H1 (cell line): ENCODE measurements around the gene NBEA. TPM values are rescaled to one million over a fixed set of nuclear protein-coding genes. Genes with fewer than 3 reads are reported as not detected.

Source experiments
- CTCF ChIA-PET: fragments of 300-600 bp; sonication (Branson Sonifier 250); formaldehyde crosslinking; loops from one replicate; lab custom pipeline; 2021; ENCODE audit not compliant: partially characterized antibody; lab: Charles Lee
- POLR2A ChIA-PET: fragments of 300-600 bp; sonication (Branson Sonifier 250); formaldehyde crosslinking; loops from one replicate; lab custom pipeline; 2021; ENCODE audit warnings: inconsistent platforms; ENCODE audit not compliant: partially characterized antibody; lab: Charles Lee
- DNase-seq, 2 experiments: peaks; one replicate each; pipeline versions ENCODE4 v3.0.0 to v3.0.0-alpha.2; 2010 to 2022; ENCODE audit warnings: low spot score in 2 of 2, low read depth in 1 of 2, mixed read lengths in 1 of 2
- FAIRE-seq: peaks from 2 replicates; lab custom pipeline; 2011; peaks lifted over from hg19 to GRCh38; lab: Jason Lieb, UNC
- H2AFZ ChIP-seq: 2 replicates; pipeline ENCODE4 v1.8.1; 2012; ENCODE audit warnings: low read length, inconsistent platforms
- H2AK5ac ChIP-seq: 2 replicates; pipeline ENCODE4 v1.6.1; 2013; ENCODE audit warnings: low read depth, low read length
- H2BK120ac ChIP-seq: replicated peaks from 2 replicates; pipeline ENCODE3; 2013; ENCODE audit warnings: low read depth, low read length, inconsistent platforms
- H2BK12ac ChIP-seq: 2 replicates; pipeline ENCODE4 v1.6.1; 2013; ENCODE audit warnings: low read depth, low read length
- H2BK15ac ChIP-seq: 2 replicates; pipeline ENCODE4 v1.6.1; 2013; ENCODE audit warnings: low read length
- H2BK20ac ChIP-seq: 2 replicates; pipeline ENCODE4 v1.6.1; 2013; ENCODE audit warnings: low read length
- H2BK5ac ChIP-seq: 2 replicates; pipeline ENCODE4 v1.6.1; 2013; ENCODE audit warnings: low read depth, low read length
- H3K14ac ChIP-seq: 2 replicates; pipeline ENCODE4 v1.6.1; 2013; ENCODE audit warnings: inconsistent platforms; ENCODE audit not compliant: insufficient read length
- H3K18ac ChIP-seq: 2 replicates; pipeline ENCODE4 v1.6.1; 2013; ENCODE audit warnings: low read length; ENCODE audit errors: extremely low read depth
- H3K23ac ChIP-seq: 2 replicates; pipeline ENCODE4 v1.6.1; 2013; ENCODE audit warnings: inconsistent platforms; ENCODE audit not compliant: insufficient read length
- H3K23me2 ChIP-seq: 2 replicates; pipeline ENCODE4 v1.6.1; 2013; ENCODE audit warnings: low read depth, low read length
- H3K27ac ChIP-seq: 2 replicates; pipeline ENCODE4 v1.6.1; 2011; ENCODE audit warnings: low read depth, low read length, inconsistent platforms
- H3K27me3 ChIP-seq, 4 experiments: replicated peaks in 1 of 4; 1 replicate in 1 of 4; 2 replicates in 3 of 4; pipeline versions ENCODE4 v1.6.1 to v1.8.1; 2011 to 2013; ENCODE audit warnings: low read length in 3 of 4, mild to moderate bottlenecking in 3 of 4, inconsistent platforms in 2 of 4, mixed read lengths in 2 of 4, moderate library complexity in 1 of 4; ENCODE audit not compliant: control insufficient read depth in 3 of 4, insufficient read depth in 3 of 4; ENCODE audit errors: extremely low read depth in 1 of 4
- H3K36me3 ChIP-seq, 4 experiments: 2 replicates each; pipeline versions ENCODE4 v1.6.1 to v1.8.1; 2011 to 2013; ENCODE audit warnings: mild to moderate bottlenecking in 4 of 4, low read length in 3 of 4, moderate library complexity in 2 of 4, control low read depth in 1 of 4, inconsistent platforms in 1 of 4; ENCODE audit not compliant: insufficient read depth in 4 of 4, control insufficient read depth in 2 of 4
- H3K4ac ChIP-seq: replicated peaks from 2 replicates; pipeline ENCODE3; 2013; ENCODE audit warnings: low read length, low read depth, mixed read lengths, inconsistent platforms; ENCODE audit not compliant: insufficient read length
- H3K4me1 ChIP-seq, 4 experiments: replicated peaks in 1 of 4; 1 replicate in 1 of 4; 2 replicates in 3 of 4; pipeline versions ENCODE4 v1.6.1 to v1.8.1; 2011 to 2013; ENCODE audit warnings: low read length in 3 of 4, inconsistent platforms in 2 of 4, mixed read lengths in 1 of 4; ENCODE audit not compliant: insufficient read depth in 4 of 4, control insufficient read depth in 3 of 4
- H3K4me2 ChIP-seq, 2 experiments: 2 replicates each; pipeline versions ENCODE4 v1.6.1 to v1.8.1; 2011 to 2013; ENCODE audit warnings: low read depth in 2 of 2, low read length in 2 of 2, control low read depth in 1 of 2, inconsistent platforms in 1 of 2, mild to moderate bottlenecking in 1 of 2; ENCODE audit not compliant: insufficient read depth in 1 of 2
- H3K4me3 ChIP-seq, 4 experiments: fragments of 200-600, 300-600 bp in 1 of 4; sonication (generic), shearing (Covaris generic), sonication (Bioruptor Twin) in 1 of 4; 2 replicates each; pipeline versions ENCODE4 v1.5.1 to v1.8.1; 2011 to 2016; ENCODE audit warnings: low read length in 4 of 4, low read depth in 3 of 4, control low read depth in 2 of 4, inconsistent platforms in 2 of 4, mild to moderate bottlenecking in 2 of 4, mixed read lengths in 1 of 4, moderate library complexity in 1 of 4; ENCODE audit not compliant: insufficient read depth in 2 of 4; ENCODE audit errors: extremely low read depth in 1 of 4
- H3K56ac ChIP-seq: replicated peaks from 2 replicates; pipeline ENCODE3; 2013; ENCODE audit warnings: low read depth, mild to moderate bottlenecking, mixed read lengths, low read length, inconsistent platforms; ENCODE audit not compliant: insufficient read length
- H3K79me1 ChIP-seq: 2 replicates; pipeline ENCODE4 v1.6.1; 2013; ENCODE audit warnings: low read depth, low read length, control low read depth
- H3K79me2 ChIP-seq, 2 experiments: 2 replicates each; pipeline versions ENCODE4 v1.6.1 to v1.8.1; 2012 to 2013; ENCODE audit warnings: low read length in 2 of 2, mild to moderate bottlenecking in 2 of 2, inconsistent platforms in 1 of 2; ENCODE audit not compliant: insufficient read depth in 2 of 2, control insufficient read depth in 1 of 2
- H3K9ac ChIP-seq, 4 experiments: replicated peaks in 1 of 4; 1 replicate in 1 of 4; 2 replicates in 3 of 4; pipeline versions ENCODE4 v1.6.1 to v1.8.1; 2011 to 2013; ENCODE audit warnings: low read depth in 3 of 4, low read length in 3 of 4, control low read depth in 2 of 4, mild to moderate bottlenecking in 2 of 4, moderate library complexity in 2 of 4, inconsistent platforms in 1 of 4; ENCODE audit errors: extremely low read depth in 1 of 4
- H3K9me3 ChIP-seq, 2 experiments: 2 replicates each; pipeline versions ENCODE4 v1.6.1 to v1.8.1; 2012 to 2013; ENCODE audit warnings: mild to moderate bottlenecking in 2 of 2, moderate library complexity in 2 of 2, control low read depth in 1 of 2, inconsistent platforms in 1 of 2, low read depth in 1 of 2, low read length in 1 of 2, mixed read lengths in 1 of 2; ENCODE audit not compliant: insufficient read depth in 2 of 2
- H4K20me1 ChIP-seq, 2 experiments: replicated peaks in 1 of 2; 2 replicates each; pipeline versions ENCODE3 to v1.8.1; 2011 to 2013; ENCODE audit warnings: inconsistent platforms in 2 of 2, low read length in 2 of 2, mild to moderate bottlenecking in 1 of 2; ENCODE audit not compliant: insufficient read depth in 2 of 2, control insufficient read depth in 1 of 2
- H4K5ac ChIP-seq: 2 replicates; pipeline ENCODE4 v1.6.1; 2013; ENCODE audit warnings: low read length, low read depth, mixed read lengths, inconsistent platforms; ENCODE audit not compliant: insufficient read length
- H4K8ac ChIP-seq: 2 replicates; pipeline ENCODE4 v1.8.0; 2013; ENCODE audit warnings: mild to moderate bottlenecking, moderate library complexity, low read length, inconsistent platforms; ENCODE audit not compliant: insufficient read depth; ENCODE audit errors: extremely low read depth
- H4K91ac ChIP-seq: replicated peaks from 2 replicates; pipeline ENCODE3; 2013; ENCODE audit warnings: low read length, mixed read lengths, inconsistent platforms; ENCODE audit not compliant: insufficient read length
- RAD21 ChIP-seq, 2 experiments: IDR thresholded peaks in 1 of 2; conservative IDR thresholded peaks in 1 of 2; 2 replicates each; pipeline ENCODE4 v1.6.1; 2011; ENCODE audit warnings: low read depth in 2 of 2, low read length in 2 of 2, improper control_type of control experiment in 1 of 2, inconsistent platforms in 1 of 2, mild to moderate bottlenecking in 1 of 2, moderate library complexity in 1 of 2
- WGBS, 2 experiments: shearing (Covaris generic) in 1 of 2; methylation state at CpG; one replicate each; pipeline versions ENCODE4 v1.1.6 to v1.1.7; 2013 to 2015; ENCODE audit warnings: low lambda C conversion rate in 2 of 2, mixed read lengths in 2 of 2, inconsistent platforms in 1 of 2, low coverage in 1 of 2, missing lambda C conversion rate in 1 of 2; ENCODE audit not compliant: insufficient replicate concordance in 2 of 2, insufficient coverage in 1 of 2, insufficient read length in 1 of 2; ENCODE audit errors: extremely low coverage in 1 of 2, missing lambda C conversion rate in 1 of 2; 5-methylcytosine and 5-hydroxymethylcytosine counted together
- polyA plus RNA-seq, 7 experiments: library from polyadenylated mRNA; depleted of rRNA in 3 of 7; stranded (reverse) in 5 of 7; unstranded in 2 of 7; fragments of >200 nt in 5 of 7; fragments of 200-250 nt in 2 of 7; gene quantifications; 1 replicate in 5 of 7; 2 replicates in 1 of 7; 4 replicates in 1 of 7; pipeline versions ENCODE4 v1.2.1 to v1.2.3, GENCODE V29; 2011 to 2013; ENCODE audit warnings: missing spikeins in 2 of 7, mixed read lengths in 2 of 7
- total RNA-seq: library from RNA; stranded (reverse); fragmentation: NEBNext Ultra II Directional; extraction: Animal tissue kit (Norgen Biotek cat#: 25700); gene quantifications from 2 replicates; pipeline ENCODE4 v1.2.1, GENCODE V29; 2021
- TF ChIP-seq, protein P1 (sequence below): IDR thresholded peaks from 2 replicates; pipeline ENCODE4 v1.6.1; 2012; ENCODE audit warnings: inconsistent platforms

The NBEA gene
- total and polyA plus RNA-seq, 2 of the 8 experiments (the other 6 are each of a cell fraction or from before 2014, with no cell fraction given) = 14.2 to 21.5 TPM

DNA sequence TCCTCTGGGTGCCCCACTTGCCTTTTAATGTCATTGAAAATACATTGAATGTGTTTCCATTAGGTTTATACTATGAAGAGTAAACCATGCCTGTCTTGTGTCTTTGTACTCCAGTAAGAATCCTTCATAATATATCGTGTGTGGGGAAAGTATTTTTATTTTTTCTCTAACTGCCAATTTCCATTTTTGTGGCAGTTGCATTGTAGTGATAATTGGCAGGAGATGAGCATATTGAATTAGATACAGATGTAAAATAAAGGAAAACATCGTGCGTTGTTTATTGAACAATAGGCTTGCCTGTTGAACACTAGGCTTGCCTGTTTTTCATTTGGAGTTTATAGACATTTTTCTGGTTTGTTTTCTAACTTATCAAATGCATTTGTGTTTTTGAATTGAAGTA, 218.8 kb downstream of the NBEA start:
- no peak for FAIRE-seq
- Histone ChIP-seq H4K20me1 (no peaks in the 10 kb centered on the region), H2BK12ac (no peak overlapping the region)
- no peak for TF ChIP-seq RAD21 (IDR thresholded peaks at IDR 0.05 in 1 of 2, conservative IDR thresholded peaks at IDR 0.05 in 1 of 2; ENCODE audit: low read depth in 2 of 2, low read length in 2 of 2)
- TF ChIP-seq, protein P1, sequence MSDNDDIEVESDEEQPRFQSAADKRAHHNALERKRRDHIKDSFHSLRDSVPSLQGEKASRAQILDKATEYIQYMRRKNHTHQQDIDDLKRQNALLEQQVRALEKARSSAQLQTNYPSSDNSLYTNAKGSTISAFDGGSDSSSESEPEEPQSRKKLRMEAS = no peak
- TF ChIP-seq, all 59 proteins: peak for 0
- H3K36me3 ChIP-seq = peaks cover 0 to 4% (median 3%) of the 10 kb centered on the region in 4 experiments; a peak in 3 of 8 replicates
- no peak overlapping the region for H2BK120ac ChIP-seq
- no peak overlapping the region for H4K91ac ChIP-seq
- no peak overlapping the region for H2AFZ ChIP-seq
- no peak overlapping the region for H4K8ac ChIP-seq
- no peak overlapping the region for H3K56ac ChIP-seq
- H3K4me3 ChIP-seq = no peak overlapping the region
- no peak overlapping the region for H3K23ac ChIP-seq
- H3K4me2 ChIP-seq = no peak overlapping the region
- H3K27me3 ChIP-seq = no peaks in the 10 kb centered on the region
- no peak overlapping the region for H2BK5ac ChIP-seq
- H3K9me3 ChIP-seq = no peaks in the 10 kb centered on the region
- no peak overlapping the region for H2BK20ac ChIP-seq
- H3K79me2 ChIP-seq = no peaks in the 10 kb centered on the region
- DNase-seq = no peak
- H3K18ac ChIP-seq = no peak overlapping the region
- no peak overlapping the region for H3K4ac ChIP-seq
- no peak overlapping the region for H4K5ac ChIP-seq
- H3K27ac ChIP-seq = no peak overlapping the region
- WGBS, 2 experiments = 91% methylated on average over 3 of the region's 3 CpGs; no CpG with 5 or more reads in 1 of the 2 experiments
- H3K23me2 ChIP-seq = no peaks in the 10 kb centered on the region
- H3K9ac ChIP-seq = no peak overlapping the region
- H3K14ac ChIP-seq = no peak overlapping the region
- ChIA-PET POLR2A (no interaction called here), CTCF (no interaction called here)
- H3K79me1 ChIP-seq = no peaks in the 10 kb centered on the region
- H2AK5ac ChIP-seq = no peak overlapping the region
- H3K4me1 ChIP-seq = peaks cover 0 to 2% (median 0%) of the 10 kb centered on the region in 4 experiments; a peak in 1 of 7 replicates
- H2BK15ac ChIP-seq = no peak overlapping the region
